ENCODE measurements around the gene HEATR9.
"Not testable (repeated sequence)": the region's sequence is repeated elsewhere in the genome, so short reads cannot be mapped to it uniquely, and the experiment has no call there.

The HEATR9 gene, protein sequence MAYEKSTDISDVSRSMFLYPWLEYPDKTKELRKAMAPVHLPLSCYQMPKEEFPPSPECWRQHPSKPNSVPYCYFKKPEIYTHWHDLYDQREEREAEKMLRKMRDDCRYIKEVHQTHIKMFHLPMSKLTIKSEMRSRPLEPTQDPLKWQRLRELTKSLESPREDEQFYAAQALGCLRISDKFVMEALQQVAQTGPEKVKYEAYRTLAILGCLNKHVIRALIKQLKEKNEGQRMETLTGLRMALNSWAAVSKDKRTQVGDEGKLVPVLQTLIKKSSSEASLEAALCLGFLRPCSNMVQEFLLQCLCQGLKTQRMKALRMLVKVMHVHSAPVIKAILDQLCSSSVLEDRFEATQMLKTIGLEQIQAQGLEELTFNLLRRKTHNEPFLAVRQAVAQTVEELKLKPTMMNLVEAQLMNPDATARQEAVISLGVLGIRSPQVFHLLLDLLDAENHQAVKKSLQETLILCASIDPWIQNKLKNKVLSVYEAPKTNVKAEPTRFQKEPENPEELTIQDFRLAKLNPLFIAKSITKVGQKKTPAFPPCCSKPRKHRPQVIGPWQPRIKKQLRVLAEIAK

GRCh38 chr17:35868737-35869136, at the start of gene HEATR9:
Gene HEATR9 (minus strand): TSS chr17:35868891. CDS start chr17:35868742, 149 bp downstream.
- DNase-seq: no peak

- no peak for DNase-seq
Measured at GRCh38 chr17:35917519-35918213, 49.0 kb upstream of the HEATR9 start.

DNA sequence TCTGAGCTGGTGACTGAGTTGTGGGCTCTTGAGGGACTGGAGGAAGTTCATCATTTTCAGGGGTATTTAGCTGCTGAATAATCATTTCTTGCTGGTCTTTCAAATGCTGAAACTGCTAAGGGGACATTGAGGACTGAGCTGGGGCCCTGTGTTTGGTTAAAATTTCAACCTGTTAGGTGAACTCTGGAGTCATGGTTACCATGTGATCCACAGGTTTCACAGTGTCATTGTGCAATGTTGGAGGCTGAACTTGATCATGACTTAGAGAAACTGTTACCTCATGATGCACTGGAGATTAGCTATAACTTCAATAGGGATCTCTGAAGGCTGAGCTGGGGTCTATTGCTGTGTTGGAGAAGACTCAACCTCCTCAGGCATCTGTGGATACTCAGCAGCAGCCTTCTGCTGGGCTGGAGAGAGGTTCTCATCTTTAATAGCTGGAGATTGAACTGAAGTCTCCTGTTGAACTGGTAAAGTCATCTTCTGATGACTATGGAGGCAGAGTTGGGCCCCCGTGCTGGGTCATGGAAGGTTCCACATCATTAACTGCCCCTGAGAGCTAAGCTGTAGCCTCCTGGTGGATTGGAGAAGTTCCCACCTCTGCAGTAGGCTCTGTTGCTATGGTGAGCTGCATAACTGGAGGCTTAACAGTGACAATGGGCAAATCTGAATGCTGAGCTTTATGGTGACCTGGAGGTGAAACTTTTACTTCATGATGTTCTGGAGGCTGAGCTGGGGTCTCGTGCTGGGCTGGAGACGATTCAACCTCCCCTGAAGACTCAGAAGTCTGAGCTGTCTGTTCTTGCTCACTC, 46.7 kb upstream of the HEATR9 start:
- DNase-seq: no peak

GRCh38 chr17:35914354-35914753, 45.7 kb upstream of the HEATR9 start:
- DNase-seq: no peak

GRCh38 chr17:35913609-35914008, 44.9 kb upstream of the HEATR9 start:
- DNase-seq: no peak

DNA sequence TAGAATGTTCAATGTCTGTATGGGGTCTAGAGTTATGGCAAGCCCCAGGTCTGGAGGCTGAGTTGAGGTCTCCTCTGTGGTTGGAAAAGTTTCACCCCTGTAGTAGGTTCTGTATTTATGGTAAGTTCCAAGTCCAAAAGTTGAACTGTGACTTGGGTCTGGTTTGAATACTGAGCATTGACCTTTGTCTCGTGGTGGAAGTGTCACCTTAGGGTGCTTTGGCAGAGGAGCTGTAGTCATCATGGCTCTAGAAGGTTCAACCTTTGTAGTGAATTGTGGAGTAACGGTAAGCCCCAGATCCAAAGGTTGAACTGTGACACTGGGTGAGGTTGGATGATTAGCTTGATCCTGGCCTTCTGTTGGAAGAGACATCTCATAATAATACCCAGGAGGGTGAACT, 44.3 kb upstream of the HEATR9 start:
- DNase-seq: no peak

DNA sequence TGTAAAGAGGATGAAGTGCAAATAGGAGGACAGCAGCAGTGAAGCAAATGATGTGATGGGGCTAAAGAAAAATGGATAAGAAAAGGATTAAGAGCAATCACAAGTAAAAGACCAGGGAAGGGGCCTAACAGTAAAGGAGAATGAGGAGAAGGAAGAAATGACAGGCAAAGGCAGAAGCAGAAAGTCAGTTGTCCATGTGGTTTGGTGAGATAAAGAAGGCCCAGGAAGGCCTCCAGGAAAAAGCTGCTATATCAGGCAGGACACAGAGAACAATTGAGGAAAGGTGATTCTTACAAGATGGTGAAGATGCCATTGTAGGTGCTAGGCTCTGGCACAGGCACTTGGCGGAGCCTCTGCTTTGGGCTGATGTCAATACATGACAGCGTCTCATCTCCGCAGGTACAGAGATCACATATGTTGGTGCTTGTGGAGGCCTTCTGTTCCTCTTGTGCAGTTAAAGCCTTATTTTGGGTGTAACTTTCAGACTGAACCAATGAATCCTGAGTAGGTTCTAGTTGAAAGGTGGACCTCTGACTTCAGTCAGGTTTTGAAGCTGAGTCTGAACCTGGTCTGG, 43.7 kb upstream of the HEATR9 start:
- DNase-seq: no peak

GRCh38 chr17:35909408-35909807, 40.7 kb upstream of the HEATR9 start:
- DNase-seq: no peak

DNA sequence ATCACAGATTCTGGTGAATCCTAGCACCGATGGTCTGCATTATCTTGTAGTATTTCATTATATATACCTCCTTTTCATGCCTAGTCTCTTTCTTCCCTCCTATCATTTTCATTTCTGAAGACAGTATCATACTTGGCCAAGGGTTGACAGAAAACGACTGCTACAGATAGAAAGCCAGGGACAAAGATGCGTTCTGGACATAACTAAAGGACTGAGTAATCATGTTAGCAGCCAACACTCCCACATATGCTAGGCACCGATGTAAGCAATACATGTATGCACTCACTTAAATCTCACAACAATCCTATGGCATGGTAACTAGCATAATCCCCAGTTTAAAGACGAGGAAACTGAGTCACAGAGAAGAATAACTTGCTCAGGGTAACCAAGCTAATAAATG, 39.0 kb upstream of the HEATR9 start:
- DNase-seq: no peak

DNA sequence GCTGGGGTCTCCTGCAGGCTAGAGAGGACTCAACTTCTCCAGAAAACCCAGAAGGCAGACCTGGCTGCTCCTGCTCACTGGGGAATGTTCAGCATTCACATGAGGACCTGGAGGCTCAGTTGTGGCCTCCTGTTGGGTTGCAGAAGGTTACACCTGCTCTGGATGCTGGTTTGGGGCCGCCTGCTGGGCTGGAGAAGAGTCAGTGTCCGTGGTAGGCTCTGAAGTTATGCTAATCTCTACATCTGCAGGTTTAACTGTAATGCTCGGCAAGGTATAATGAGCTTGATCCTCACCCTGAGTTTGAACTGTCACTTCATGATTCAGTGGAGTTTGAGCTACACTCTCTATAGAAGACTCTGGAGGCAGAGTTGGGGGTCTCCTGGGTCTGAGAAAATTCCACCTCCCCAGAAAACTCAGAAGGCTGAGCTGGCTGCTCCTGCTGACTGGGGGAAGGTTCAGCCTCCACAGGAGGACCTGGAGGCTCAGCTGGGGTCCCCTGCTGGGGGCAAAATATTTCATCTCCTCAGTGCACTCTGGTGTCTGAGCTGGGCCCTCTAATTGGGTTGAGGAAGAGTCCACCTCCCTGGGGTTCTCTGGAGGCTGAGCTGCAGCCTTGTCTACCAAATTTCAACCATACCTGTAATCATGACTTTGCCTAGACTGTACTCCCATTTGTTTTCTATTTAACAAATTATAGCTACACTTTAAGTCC, 38.4 kb upstream of the HEATR9 start:
- no peak for DNase-seq

- no peak for DNase-seq
Measured at GRCh38 chr17:35906191-35906925, 37.7 kb upstream of the HEATR9 start.

DNA sequence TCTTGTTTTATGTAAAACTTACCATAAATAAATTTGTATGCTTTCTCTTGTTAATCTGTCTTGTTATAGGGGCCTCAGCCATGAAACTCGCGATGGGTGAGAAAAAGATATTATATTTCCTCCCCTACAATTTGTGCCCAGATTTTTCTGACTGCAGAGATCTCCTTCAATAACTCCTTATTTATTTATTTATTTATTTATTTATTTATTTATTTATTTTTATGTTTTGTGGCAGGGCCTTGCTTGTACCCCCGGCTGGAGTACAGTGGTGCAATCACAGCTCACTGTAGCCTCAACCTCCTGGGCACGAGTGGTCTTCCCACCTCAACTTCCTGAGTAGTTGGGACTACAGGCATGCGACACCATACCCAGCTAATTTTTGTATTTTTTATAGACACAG, 34.8 kb upstream of the HEATR9 start:
- DNase-seq: no peak

GRCh38 chr17:35901631-35902175, 33.0 kb upstream of the HEATR9 start:
- DNase-seq: no peak

DNA sequence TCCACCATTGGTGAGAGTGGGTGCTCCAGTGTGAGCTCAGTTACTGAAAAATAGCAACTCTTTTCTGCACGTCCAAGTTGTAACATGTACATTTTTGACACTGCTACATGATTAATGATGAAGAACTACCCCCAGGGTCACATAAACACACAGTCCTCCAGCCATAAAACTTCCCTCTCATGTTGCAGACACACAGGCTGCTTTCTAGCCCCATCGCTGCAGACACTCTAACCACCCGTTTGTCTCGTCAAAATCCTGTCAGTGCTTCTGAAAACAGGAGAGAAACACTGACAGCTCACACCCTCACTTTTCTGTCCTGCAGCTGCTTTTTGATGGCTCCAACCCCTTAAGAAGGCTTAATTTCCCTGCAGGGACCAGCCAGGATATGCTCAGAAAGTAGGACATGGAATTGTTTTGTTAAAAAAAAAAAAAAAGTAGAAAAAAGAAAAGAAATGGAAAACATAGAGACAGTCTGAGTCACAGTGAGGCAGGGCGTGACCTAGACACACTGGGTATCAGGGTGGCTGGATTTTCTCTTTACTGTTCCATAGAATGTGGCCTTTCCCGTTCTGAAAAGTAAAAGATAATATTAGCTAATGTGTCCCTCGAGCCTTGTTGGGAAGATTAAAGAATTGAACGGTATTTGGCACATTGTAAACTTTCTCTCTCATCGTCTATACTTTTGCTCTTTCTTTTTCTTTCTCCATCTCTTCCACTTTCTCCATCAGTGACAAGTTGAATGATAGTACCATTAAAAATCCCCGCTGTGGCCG, 32.2 kb upstream of the HEATR9 start:
- no peak for DNase-seq

GRCh38 chr17:35900280-35900679, 31.6 kb upstream of the HEATR9 start:
- DNase-seq: no peak

GRCh38 chr17:35898283-35899070, 29.8 kb upstream of the HEATR9 start:
- peak in 1 of 2 experiments; percentile 44 for DNase-seq

- DNase-seq: not testable (repeated sequence)
Measured at GRCh38 chr17:35897772-35898171, 29.1 kb upstream of the HEATR9 start.

DNA sequence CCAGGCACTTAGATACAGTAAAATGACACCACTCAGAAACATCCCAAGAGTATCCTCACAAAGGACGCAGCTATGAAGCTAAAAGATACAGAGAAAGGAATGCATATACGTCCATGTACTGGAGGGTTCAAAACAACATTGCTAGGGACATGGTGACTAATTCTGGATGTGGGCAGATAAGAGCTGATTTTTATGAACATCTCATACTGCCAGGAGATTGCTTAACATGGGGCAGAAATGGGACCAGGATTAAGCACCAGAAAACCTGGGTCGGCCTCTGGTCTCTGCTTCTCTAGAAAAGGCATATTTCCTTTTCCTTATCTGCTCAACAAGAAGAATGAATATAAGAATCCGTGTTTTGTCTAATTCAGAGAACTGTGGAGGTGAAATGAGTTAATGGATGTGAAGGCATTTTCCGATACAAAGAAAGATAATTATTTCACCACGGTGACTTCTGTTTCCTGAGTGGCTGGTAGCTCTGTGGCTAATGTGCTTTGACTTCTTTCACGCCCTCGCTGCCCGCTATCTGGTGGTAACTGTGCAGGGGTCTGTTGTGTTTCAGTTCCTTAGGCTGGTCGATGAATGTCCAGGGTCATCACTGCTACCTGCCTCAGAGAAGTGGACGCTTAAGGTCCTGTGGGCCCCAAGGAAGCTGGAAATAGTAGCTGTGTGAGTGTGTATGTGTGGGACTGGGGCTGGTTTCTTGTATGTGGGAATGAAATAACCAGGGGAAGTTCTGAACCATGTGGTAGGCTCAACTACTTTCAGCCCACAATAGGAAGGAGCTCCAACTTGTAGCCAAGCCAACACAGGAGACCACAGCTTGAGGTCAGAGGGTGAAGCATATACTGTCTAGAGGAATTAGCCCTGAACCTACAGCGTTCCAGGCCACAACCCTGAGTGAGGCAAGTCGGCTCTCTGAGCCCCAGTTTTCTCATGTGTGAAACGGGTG, 27.2 kb upstream of the HEATR9 start:
- DNase-seq: peak in 1 of 2 experiments; percentile 43

Data from activated CD4-positive, alpha-beta T cell treated with anti-CD3 and anti-CD28 coated beads, Interleukin-2, amount 50 U/mL, for 48 hours (primary cell).